Trophoblast cell (in vitro differentiated cells and primary cell): ENCODE measurements around the gene OGFOD2.
A peak's percentile ranks its signal among the peaks of the same experiment; 100 is the strongest.

Experiments
- DNase-seq, 2 donors: peaks; one replicate each; pipeline ENCODE4 v3.0.0-alpha.2; 2016
- H2AFZ ChIP-seq: 2 replicates; pipeline ENCODE4 v1.6.1; 2013; ENCODE audit warnings: low read length, moderate library complexity, mild to moderate bottlenecking; ENCODE audit not compliant: insufficient read depth, poor library complexity
- H2AK5ac ChIP-seq: 2 replicates; pipeline ENCODE4 v1.6.1; 2013; ENCODE audit warnings: mild to moderate bottlenecking, low read length
- H2BK120ac ChIP-seq: 2 replicates; pipeline ENCODE4 v1.6.1; 2013; ENCODE audit warnings: low read length, mild to moderate bottlenecking, moderate library complexity; ENCODE audit not compliant: insufficient read depth, poor library complexity
- H2BK12ac ChIP-seq: 2 replicates; pipeline ENCODE4 v1.6.1; 2013; ENCODE audit warnings: mild to moderate bottlenecking, low read length, moderate library complexity
- H2BK5ac ChIP-seq: 2 replicates; pipeline ENCODE4 v1.6.1; 2013; ENCODE audit warnings: low read length, low read depth, moderate library complexity, mild to moderate bottlenecking; ENCODE audit not compliant: poor library complexity
- H3K14ac ChIP-seq: 2 replicates; pipeline ENCODE4 v1.6.1; 2013; ENCODE audit warnings: mild to moderate bottlenecking, low read length
- H3K18ac ChIP-seq: 2 replicates; pipeline ENCODE4 v1.6.1; 2013; ENCODE audit warnings: mild to moderate bottlenecking, low read length
- H3K23ac ChIP-seq: 2 replicates; pipeline ENCODE4 v1.6.1; 2013; ENCODE audit warnings: low read length
- H3K27ac ChIP-seq: 2 replicates; pipeline ENCODE4 v1.5.1; 2013; ENCODE audit warnings: low read depth, mild to moderate bottlenecking, inconsistent platforms, low read length, moderate library complexity
- H3K27me3 ChIP-seq: 2 replicates; pipeline ENCODE4 v1.6.1; 2013; ENCODE audit warnings: inconsistent platforms, mild to moderate bottlenecking, low read length, moderate library complexity; ENCODE audit not compliant: insufficient read depth
- H3K36me3 ChIP-seq, 2 experiments: 1 replicate in 1 of 2; 2 replicates in 1 of 2; pipeline ENCODE4 v1.6.1; 2013; ENCODE audit warnings: low read length in 2 of 2, mild to moderate bottlenecking in 2 of 2, moderate library complexity in 1 of 2; ENCODE audit not compliant: insufficient read depth in 2 of 2, control insufficient read depth in 1 of 2
- H3K4ac ChIP-seq: 2 replicates; pipeline ENCODE4 v1.6.1; 2013; ENCODE audit warnings: low read depth, mild to moderate bottlenecking, low read length, moderate library complexity
- H3K4me1 ChIP-seq, 2 experiments: 1 replicate in 1 of 2; 2 replicates in 1 of 2; pipeline ENCODE4 v1.6.1; 2013; ENCODE audit warnings: low read length in 2 of 2, mild to moderate bottlenecking in 2 of 2, moderate library complexity in 1 of 2; ENCODE audit not compliant: insufficient read depth in 2 of 2, control insufficient read depth in 1 of 2
- H3K4me2 ChIP-seq: 2 replicates; pipeline ENCODE4 v1.6.1; 2013; ENCODE audit warnings: inconsistent platforms, mild to moderate bottlenecking, low read length, moderate library complexity
- H3K4me3 ChIP-seq: 2 replicates; pipeline ENCODE4 v1.5.1; 2013; ENCODE audit warnings: mild to moderate bottlenecking, low read depth, low read length, inconsistent platforms
- H3K79me1 ChIP-seq: one replicate; pipeline ENCODE4 v1.6.1; 2013; ENCODE audit warnings: low read length
- H3K79me2 ChIP-seq: 2 replicates; pipeline ENCODE4 v1.6.1; 2013; ENCODE audit warnings: low read length, mild to moderate bottlenecking; ENCODE audit not compliant: control insufficient read depth, insufficient read depth, poor library complexity
- H3K9ac ChIP-seq: 2 replicates; pipeline ENCODE4 v1.6.1; 2013; ENCODE audit warnings: mild to moderate bottlenecking, low read length
- H3K9me3 ChIP-seq: 2 replicates; pipeline ENCODE4 v1.6.1; 2013; ENCODE audit warnings: low read depth, mild to moderate bottlenecking, control low read depth, inconsistent platforms, low read length; ENCODE audit not compliant: insufficient read depth
- H4K12ac ChIP-seq: 2 replicates; pipeline ENCODE4 v1.6.1; 2013; ENCODE audit warnings: low read depth, mild to moderate bottlenecking, low read length, moderate library complexity
- H4K8ac ChIP-seq: 2 replicates; pipeline ENCODE4 v1.6.1; 2013; ENCODE audit warnings: low read depth, mild to moderate bottlenecking, low read length, moderate library complexity
- H4K91ac ChIP-seq: one replicate; pipeline ENCODE4 v1.6.1; 2013; ENCODE audit warnings: low read depth, mild to moderate bottlenecking, low read length, moderate library complexity
- WGBS: extraction: QIAGEN DNeasy Blood & Tissue Kit; methylation state at CpG from one replicate; pipeline ENCODE4 v1.1.7; 2013; ENCODE audit warnings: missing lambda C conversion rate; ENCODE audit not compliant: insufficient read length, insufficient coverage; ENCODE audit errors: extremely low coverage; 5-methylcytosine and 5-hydroxymethylcytosine counted together

Gene OGFOD2

GRCh38 chr12:122948605-122949004 is 26.4 kb upstream of the OGFOD2 start:
- Histone ChIP-seq H2AK5ac (no peak overlapping the region), H3K36me3 (no peaks in the 10 kb centered on the region), H3K23ac (no peak overlapping the region), H3K79me2 (no peaks in the 10 kb centered on the region), H3K27me3 (no peaks in the 10 kb centered on the region), H2BK5ac (no peak overlapping the region), H3K27ac (no peak overlapping the region), H2BK120ac (no peak overlapping the region), H2BK12ac (no peak overlapping the region), H3K14ac (no peak overlapping the region), H3K4me2 (no peak overlapping the region), H4K12ac (no peak overlapping the region), H3K9me3 (peaks cover 3% of the 10 kb centered on the region), H3K4me3 (no peak overlapping the region), H3K4ac (no peak overlapping the region), H3K79me1 (peaks cover 17% of the 10 kb centered on the region), H4K8ac (no peak overlapping the region), H3K9ac (no peak overlapping the region), H2AFZ (no peak overlapping the region), H4K91ac (no peak overlapping the region), H3K18ac (no peak overlapping the region), H3K4me1 (peaks cover 7 to 16% of the 10 kb centered on the region in 2 experiments)
- no peak for DNase-seq
- no CpG with 5 or more reads among the region's 14 CpGs for WGBS

- no peak overlapping the region for H3K14ac ChIP-seq
- no peak overlapping the region for H3K4me2 ChIP-seq
- H4K91ac ChIP-seq: no peak overlapping the region
- H3K27me3 ChIP-seq: no peaks in the 10 kb centered on the region
- no peak overlapping the region for H3K27ac ChIP-seq
- H3K4ac ChIP-seq: no peak overlapping the region
- H4K12ac ChIP-seq: no peak overlapping the region
- H3K79me1 ChIP-seq: peaks cover 16% of the 10 kb centered on the region
- H4K8ac ChIP-seq: no peak overlapping the region
- DNase-seq: no peak
- H3K23ac ChIP-seq: no peak overlapping the region
- H3K9me3 ChIP-seq: peaks cover 3% of the 10 kb centered on the region
- H2AFZ ChIP-seq: no peak overlapping the region
- H2BK5ac ChIP-seq: no peak overlapping the region
- no peak overlapping the region for H3K9ac ChIP-seq
- H2AK5ac ChIP-seq: no peak overlapping the region
- H2BK120ac ChIP-seq: no peak overlapping the region
- peaks cover 7 to 14% of the 10 kb centered on the region in 2 experiments for H3K4me1 ChIP-seq
- no CpG with 5 or more reads among the region's 8 CpGs for WGBS
- H3K79me2 ChIP-seq: no peaks in the 10 kb centered on the region
- H2BK12ac ChIP-seq: peak overlapping the region; percentile 5
- no peak overlapping the region for H3K18ac ChIP-seq
- H3K36me3 ChIP-seq: no peaks in the 10 kb centered on the region
- no peak overlapping the region for H3K4me3 ChIP-seq
Measured at GRCh38 chr12:122949405-122949804, 25.6 kb upstream of the OGFOD2 start.

DNA sequence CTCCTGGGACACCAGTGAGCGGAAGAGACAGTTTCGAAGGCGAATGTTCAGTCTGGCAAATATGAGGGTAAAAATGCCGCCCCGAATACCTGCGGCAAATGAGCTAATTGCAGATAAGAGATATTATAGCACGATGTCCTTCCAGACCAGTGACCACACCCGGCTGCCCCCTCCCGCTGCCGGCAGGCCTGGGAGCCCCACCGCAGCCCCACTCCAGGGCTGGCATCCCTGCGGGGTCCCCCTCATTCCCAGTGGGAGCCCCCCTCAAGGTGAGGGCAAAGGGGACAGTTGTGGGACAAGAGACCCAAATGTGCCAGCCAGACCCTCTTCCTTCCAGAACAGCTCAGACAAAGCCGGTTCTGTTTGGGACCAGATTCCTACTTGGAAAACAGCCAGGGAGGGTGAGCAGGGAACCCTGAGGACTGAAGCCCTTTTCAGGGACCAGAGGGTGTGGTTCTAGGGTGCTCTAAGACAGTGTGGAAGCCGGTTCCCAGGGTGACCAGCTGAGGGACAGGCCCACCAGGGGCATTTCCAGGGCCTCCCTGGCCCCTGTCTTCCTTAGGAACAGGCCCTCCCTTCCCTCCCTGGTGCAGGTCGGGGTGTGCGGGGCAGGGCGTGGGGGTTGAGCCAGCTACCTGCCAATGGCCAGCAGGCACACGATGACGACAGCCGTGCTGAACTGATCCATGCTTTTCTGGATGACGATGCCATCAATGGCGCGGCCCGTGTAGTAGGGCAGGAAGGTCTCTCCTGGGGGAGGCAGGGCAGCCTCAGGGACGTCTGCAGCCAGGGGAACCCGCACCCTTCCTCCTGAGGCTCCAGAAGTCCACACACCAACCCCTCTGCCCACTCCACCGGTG is 25.0 kb upstream of the OGFOD2 start:
- H3K14ac ChIP-seq: no peak overlapping the region
- no CpG with 5 or more reads among the region's 27 CpGs for WGBS
- no peak for DNase-seq
- H2AK5ac ChIP-seq: no peak overlapping the region
- no peak overlapping the region for H2BK5ac ChIP-seq
- no peak overlapping the region for H2BK120ac ChIP-seq
- no peak overlapping the region for H3K23ac ChIP-seq
- H4K91ac ChIP-seq: no peak overlapping the region
- H3K9ac ChIP-seq: no peak overlapping the region
- H3K4ac ChIP-seq: no peak overlapping the region
- H3K79me2 ChIP-seq: no peaks in the 10 kb centered on the region
- peaks cover 12% of the 10 kb centered on the region for H3K79me1 ChIP-seq
- no peak overlapping the region for H3K4me2 ChIP-seq
- no peak overlapping the region for H4K12ac ChIP-seq
- H2BK12ac ChIP-seq: no peak overlapping the region
- H3K4me3 ChIP-seq: no peak overlapping the region
- H4K8ac ChIP-seq: no peak overlapping the region
- no peak overlapping the region for H3K18ac ChIP-seq
- peaks cover 7 to 8% of the 10 kb centered on the region in 2 experiments for H3K4me1 ChIP-seq
- no peak overlapping the region for H2AFZ ChIP-seq
- no peak overlapping the region for H3K27ac ChIP-seq
- no peaks in the 10 kb centered on the region for H3K27me3 ChIP-seq
- no peaks in the 10 kb centered on the region for H3K36me3 ChIP-seq
- H3K9me3 ChIP-seq: peaks cover 2% of the 10 kb centered on the region

DNA sequence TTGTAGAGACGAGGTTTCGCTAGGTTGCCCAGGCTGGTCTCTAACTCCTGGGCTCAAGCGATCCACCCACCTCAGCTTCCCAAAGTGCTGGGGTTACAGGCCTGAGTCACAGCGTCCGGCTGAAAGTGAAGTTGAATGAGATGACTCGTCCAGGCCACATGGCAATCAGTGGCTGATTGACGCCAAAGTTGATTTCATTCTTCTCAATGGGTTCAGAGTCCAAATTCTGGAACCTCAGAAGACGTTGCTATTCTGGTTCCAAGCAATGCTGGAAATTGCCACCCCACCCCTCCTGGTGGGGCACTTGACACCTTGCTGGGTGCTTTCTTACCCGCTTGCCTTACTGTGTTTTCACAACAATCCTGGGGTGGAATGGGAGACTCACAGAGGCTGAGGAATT is 23.6 kb upstream of the OGFOD2 start:
- H4K91ac ChIP-seq: no peak overlapping the region
- H2AFZ ChIP-seq: no peak overlapping the region
- H2BK5ac ChIP-seq: peak overlapping the region; percentile 24
- no peaks in the 10 kb centered on the region for H3K27me3 ChIP-seq
- no peaks in the 10 kb centered on the region for H3K79me2 ChIP-seq
- no peak overlapping the region for H3K9ac ChIP-seq
- H2BK12ac ChIP-seq: no peak overlapping the region
- no CpG with 5 or more reads among the region's 9 CpGs for WGBS
- no peak overlapping the region for H2AK5ac ChIP-seq
- H3K9me3 ChIP-seq: no peaks in the 10 kb centered on the region
- H3K4ac ChIP-seq: no peak overlapping the region
- DNase-seq: peak in 1 of 2 donors; percentile 14
- H3K4me1 ChIP-seq: peaks cover 7% of the 10 kb centered on the region in 2 experiments
- H3K79me1 ChIP-seq: peaks cover 9% of the 10 kb centered on the region
- H4K12ac ChIP-seq: no peak overlapping the region
- no peak overlapping the region for H3K18ac ChIP-seq
- no peaks in the 10 kb centered on the region for H3K36me3 ChIP-seq
- no peak overlapping the region for H2BK120ac ChIP-seq
- H3K4me2 ChIP-seq: no peak overlapping the region
- no peak overlapping the region for H3K23ac ChIP-seq
- H4K8ac ChIP-seq: no peak overlapping the region
- H3K14ac ChIP-seq: no peak overlapping the region
- no peak overlapping the region for H3K4me3 ChIP-seq
- H3K27ac ChIP-seq: no peak overlapping the region
